Activated naive CD8-positive, alpha-beta T cell treated with anti-CD3 and anti-CD28 coated beads, Interleukin-2, amount 50 U/mL, for 24 hours (primary cell): ENCODE data around the gene SNX14.
"Not testable (repeated sequence)": the region's sequence is repeated elsewhere in the genome, so short reads cannot be mapped to it uniquely, and the experiment has no call there.

Experiments used
- ATAC-seq: fragments of 150-1000 bp; cut with Tn5 transposase; one replicate; pipeline ENCODE4 v1.10.0; 2021
- DNase-seq: peaks from one replicate; pipeline ENCODE4 v3.0.0; 2021
- H3K27ac Mint-ChIP-seq: one replicate; pipeline ENCODE4 v1.8.0; 2021; ENCODE audit warnings: mild to moderate bottlenecking, mixed read lengths
- H3K27me3 Mint-ChIP-seq: one replicate; pipeline ENCODE4 v1.8.0; 2021; ENCODE audit warnings: mixed read lengths
- H3K36me3 Mint-ChIP-seq: one replicate; pipeline ENCODE4 v1.8.0; 2021; ENCODE audit warnings: low read depth, mixed read lengths
- H3K4me1 Mint-ChIP-seq: one replicate; pipeline ENCODE4 v1.8.0; 2021; ENCODE audit warnings: mixed read lengths
- H3K4me3 Mint-ChIP-seq: one replicate; pipeline ENCODE4 v1.8.0; 2021; ENCODE audit warnings: mild to moderate bottlenecking, moderate library complexity, mixed read lengths
- H3K9me3 Mint-ChIP-seq: one replicate; pipeline ENCODE4 v1.8.0; 2021; ENCODE audit warnings: mixed read lengths

SNX14 gene, protein sequence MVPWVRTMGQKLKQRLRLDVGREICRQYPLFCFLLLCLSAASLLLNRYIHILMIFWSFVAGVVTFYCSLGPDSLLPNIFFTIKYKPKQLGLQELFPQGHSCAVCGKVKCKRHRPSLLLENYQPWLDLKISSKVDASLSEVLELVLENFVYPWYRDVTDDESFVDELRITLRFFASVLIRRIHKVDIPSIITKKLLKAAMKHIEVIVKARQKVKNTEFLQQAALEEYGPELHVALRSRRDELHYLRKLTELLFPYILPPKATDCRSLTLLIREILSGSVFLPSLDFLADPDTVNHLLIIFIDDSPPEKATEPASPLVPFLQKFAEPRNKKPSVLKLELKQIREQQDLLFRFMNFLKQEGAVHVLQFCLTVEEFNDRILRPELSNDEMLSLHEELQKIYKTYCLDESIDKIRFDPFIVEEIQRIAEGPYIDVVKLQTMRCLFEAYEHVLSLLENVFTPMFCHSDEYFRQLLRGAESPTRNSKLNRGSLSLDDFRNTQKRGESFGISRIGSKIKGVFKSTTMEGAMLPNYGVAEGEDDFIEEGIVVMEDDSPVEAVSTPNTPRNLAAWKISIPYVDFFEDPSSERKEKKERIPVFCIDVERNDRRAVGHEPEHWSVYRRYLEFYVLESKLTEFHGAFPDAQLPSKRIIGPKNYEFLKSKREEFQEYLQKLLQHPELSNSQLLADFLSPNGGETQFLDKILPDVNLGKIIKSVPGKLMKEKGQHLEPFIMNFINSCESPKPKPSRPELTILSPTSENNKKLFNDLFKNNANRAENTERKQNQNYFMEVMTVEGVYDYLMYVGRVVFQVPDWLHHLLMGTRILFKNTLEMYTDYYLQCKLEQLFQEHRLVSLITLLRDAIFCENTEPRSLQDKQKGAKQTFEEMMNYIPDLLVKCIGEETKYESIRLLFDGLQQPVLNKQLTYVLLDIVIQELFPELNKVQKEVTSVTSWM

DNA sequence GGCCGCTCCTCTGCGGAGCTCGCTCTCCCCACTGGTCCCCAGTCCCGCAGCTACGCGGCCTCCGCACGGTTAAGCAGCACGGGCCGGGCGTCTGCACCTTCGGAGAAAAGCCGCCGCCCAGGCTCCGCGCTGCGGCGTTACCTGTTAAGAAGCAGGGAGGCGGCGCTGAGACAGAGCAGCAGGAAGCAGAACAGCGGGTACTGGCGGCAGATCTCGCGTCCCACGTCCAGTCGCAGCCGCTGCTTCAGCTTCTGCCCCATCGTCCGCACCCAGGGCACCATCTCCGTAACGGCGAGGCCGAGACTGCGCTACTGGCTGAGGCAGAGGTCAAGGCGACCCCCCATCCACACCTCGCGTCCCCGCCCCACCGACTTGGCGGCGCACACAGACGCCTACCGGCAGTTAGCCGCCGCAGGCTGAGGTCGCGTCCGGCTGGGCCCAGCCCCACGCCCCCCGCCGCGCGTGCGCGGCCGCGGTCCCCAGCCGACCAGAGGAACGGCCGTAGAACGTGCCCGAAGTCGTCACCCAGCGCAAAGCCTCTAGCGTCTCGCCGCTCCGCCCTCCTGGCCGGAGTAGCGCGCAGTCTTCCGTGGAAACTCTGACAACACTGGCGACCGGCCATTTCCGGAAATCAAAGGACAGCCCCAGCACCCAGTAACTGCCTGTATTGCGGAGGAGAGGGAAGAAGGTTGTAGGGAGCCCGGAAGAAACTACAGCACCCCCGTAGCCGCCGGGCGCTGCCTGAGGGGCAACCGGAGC, at the start of gene SNX14:
SNX14 (minus strand) TSS at position 421 of the 759 bp plus-strand sequence; CDS start at position 281, 140 bp downstream.
- Mint-ChIP-seq H3K27ac (peak within 1 kb of the TSS; percentile 94), H3K4me1 (peaks cover 51% of the 10 kb centered on the region), H3K36me3 (peaks cover 27% of the 10 kb centered on the region), H3K9me3 (no peaks in the 10 kb centered on the region), H3K4me3 (peak within 1 kb of the TSS; percentile 95), H3K27me3 (no peaks in the 10 kb centered on the region)
- DNase-seq (peak; percentile 86), ATAC-seq (peak; percentile 88)

DNA sequence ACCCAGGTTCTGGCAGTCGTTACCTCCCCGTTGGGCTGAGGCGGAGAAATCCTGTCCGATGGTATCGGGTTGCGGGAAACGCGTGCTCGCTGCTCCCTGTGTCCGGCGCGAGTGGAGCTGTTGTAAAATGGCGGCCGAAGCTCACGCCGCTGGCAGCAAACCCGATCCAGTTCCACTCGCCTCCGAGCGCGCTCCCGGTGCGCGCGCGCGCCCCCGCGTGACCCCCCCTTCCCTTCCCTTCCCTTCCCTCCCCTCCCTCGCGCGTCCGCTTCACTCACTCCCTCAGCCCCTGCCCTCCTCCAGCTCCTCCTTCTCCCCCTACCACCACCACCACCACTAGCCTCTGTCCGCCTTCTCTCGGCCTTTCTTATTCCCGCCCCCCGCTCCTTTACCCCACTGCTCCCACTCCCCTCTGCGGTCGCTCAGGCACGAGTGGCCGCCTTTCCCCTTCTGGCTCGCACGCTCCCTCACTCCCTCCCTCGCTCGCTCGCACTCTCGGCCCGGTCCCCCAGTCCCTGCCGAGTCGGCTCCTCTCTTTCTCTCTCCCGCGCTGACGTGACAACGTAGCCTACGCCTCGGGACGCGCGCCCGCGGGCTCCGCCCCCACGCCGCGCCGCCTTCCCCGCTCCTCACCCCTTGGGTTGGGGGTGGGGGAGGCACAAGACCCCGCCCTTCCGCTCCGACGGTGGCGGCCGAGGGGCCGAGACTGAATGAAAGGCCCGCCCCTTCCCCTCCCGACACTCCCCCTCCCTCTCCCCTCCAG, 49.3 kb upstream of the SNX14 start, which contains the start of gene SYNCRIP:
SYNCRIP (minus strand) TSS at position 113 of the 763 bp plus-strand sequence. CDS start 1,447 bp downstream, outside the sequence.
- peak; percentile 99 for DNase-seq
- Mint-ChIP-seq H3K4me1 (peaks cover 43% of the 10 kb centered on the region), H3K36me3 (peaks cover 44% of the 10 kb centered on the region), H3K27me3 (no peaks in the 10 kb centered on the region), H3K27ac (peak within 1 kb of the TSS; percentile 98), H3K4me3 (peak within 1 kb of the TSS; percentile 96), H3K9me3 (no peaks in the 10 kb centered on the region)
- ATAC-seq = peak; percentile 84

DNA sequence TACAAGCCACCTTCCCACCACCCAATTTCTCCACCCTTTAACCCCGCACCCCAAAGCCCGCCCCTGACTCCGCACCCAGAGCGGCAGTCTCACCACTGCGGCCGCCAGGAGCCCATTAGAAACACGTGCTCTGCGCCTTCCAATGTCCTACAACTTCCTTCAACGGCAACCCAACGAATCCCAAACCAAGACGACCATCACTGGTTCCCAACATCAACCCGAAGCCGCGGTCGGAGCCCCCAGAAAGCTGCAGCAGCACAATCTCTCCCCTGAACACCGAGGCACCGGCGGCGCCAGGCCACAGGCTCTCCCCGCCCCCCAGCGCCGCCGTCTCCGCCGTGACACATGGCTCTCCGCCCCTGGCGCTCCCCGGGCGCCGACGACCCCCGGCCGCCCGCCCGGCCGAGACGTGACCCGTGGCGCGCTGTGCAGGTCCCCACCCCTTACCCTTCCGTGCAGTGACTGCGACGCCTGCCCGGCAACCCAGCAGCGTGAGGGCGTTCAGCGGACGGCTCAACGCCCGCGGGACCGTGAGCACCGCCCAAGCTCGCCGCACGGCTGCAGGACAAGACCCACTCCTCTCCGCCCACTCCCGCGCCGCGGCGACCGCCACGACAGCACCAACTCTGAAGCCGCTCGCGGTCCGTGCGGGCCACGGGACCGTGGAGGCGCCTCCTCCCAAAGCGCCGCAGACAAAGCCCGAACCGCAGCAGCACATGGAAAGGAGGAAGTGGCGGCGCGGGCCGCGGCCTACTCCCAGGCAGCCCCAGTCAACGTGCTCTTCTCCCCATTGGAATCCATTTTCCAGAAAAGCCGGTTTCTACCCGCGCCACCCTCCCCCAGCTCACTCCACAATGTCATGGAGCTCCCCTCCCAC, 48.5 kb upstream of the SNX14 start:
- Mint-ChIP-seq H3K9me3 (no peaks in the 10 kb centered on the region), H3K36me3 (peaks cover 52% of the 10 kb centered on the region), H3K27me3 (no peaks in the 10 kb centered on the region), H3K27ac (peak overlapping the region; percentile 98), H3K4me1 (peaks cover 51% of the 10 kb centered on the region), H3K4me3 (peak overlapping the region; percentile 96)
- ATAC-seq (no peak), DNase-seq (peak; percentile 54)

DNA sequence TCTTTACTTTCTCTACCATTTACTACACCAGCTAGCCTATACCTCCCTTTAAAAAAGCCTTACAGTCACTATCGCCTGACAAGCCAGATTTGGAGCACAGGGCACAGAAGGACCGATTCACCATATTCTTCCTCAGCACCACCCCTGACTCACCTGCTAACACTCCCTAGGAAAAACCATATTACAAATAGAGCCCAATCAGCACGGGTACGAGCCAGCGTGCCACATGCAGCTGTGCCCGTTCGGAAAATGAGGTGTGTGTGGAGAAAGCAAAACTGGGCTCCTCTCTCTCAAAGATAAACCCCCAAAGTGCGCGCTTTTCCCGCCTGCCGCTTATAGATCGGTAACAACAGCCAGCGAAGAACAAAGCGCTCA, 47.9 kb upstream of the SNX14 start:
- no peak for DNase-seq
- H3K27ac Mint-ChIP-seq = peak overlapping the region; percentile 98
- peaks cover 55% of the 10 kb centered on the region for H3K4me1 Mint-ChIP-seq
- ATAC-seq = no peak
- no peaks in the 10 kb centered on the region for H3K27me3 Mint-ChIP-seq
- H3K36me3 Mint-ChIP-seq = peaks cover 59% of the 10 kb centered on the region
- peak overlapping the region; percentile 96 for H3K4me3 Mint-ChIP-seq
- no peaks in the 10 kb centered on the region for H3K9me3 Mint-ChIP-seq

DNA sequence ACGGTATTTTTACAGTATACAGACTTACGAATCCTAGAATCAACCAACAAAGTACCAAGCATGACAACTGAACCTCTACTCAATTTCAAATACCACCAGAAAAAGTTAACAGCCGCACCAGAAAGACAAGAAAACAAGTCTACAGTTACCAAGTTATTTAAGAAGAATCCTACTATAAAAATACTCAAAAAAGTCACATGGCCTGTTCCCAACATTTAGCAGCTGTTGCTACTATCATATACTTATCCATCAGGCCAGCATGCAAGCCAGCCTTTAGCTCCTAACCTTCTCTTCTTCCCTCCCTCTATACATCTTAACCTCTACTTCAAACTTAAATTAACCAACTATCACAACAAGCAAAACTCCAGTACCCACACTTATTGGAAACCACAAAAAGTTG, 47.2 kb upstream of the SNX14 start:
- DNase-seq = no peak

DNA sequence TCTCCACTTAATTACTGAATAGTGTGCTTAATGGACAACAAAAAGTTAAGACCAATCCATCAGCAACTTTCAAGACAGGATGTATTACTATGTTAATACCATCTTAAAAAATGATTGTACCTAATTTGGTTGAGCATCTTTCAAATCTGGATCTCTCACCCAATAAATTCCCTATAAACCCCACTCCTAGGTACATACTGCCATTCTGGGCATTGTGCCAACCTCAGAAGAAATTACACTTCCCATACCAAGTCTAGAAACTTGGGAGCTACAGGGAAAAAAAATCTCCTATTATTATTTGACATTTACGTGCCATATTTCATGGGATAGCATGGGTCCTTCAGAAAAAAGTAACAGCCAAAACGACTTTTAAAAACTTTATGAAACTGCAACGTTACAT, 43.9 kb upstream of the SNX14 start:
- Mint-ChIP-seq H3K36me3 (peaks cover 81% of the 10 kb centered on the region), H3K4me3 (peak overlapping the region; percentile 96), H3K4me1 (peaks cover 58% of the 10 kb centered on the region), H3K27ac (peak overlapping the region; percentile 25), H3K9me3 (no peaks in the 10 kb centered on the region), H3K27me3 (no peaks in the 10 kb centered on the region)
- ATAC-seq (no peak), DNase-seq (no peak)

More for the DNA sequence above, 47.2 kb upstream of the SNX14 start:
- peak overlapping the region; percentile 98 for H3K27ac Mint-ChIP-seq
- no peaks in the 10 kb centered on the region for H3K9me3 Mint-ChIP-seq
- no peaks in the 10 kb centered on the region for H3K27me3 Mint-ChIP-seq
- H3K36me3 Mint-ChIP-seq = peaks cover 62% of the 10 kb centered on the region
- no peak for ATAC-seq
- H3K4me1 Mint-ChIP-seq = peaks cover 57% of the 10 kb centered on the region
- H3K4me3 Mint-ChIP-seq = peak overlapping the region; percentile 96

DNA sequence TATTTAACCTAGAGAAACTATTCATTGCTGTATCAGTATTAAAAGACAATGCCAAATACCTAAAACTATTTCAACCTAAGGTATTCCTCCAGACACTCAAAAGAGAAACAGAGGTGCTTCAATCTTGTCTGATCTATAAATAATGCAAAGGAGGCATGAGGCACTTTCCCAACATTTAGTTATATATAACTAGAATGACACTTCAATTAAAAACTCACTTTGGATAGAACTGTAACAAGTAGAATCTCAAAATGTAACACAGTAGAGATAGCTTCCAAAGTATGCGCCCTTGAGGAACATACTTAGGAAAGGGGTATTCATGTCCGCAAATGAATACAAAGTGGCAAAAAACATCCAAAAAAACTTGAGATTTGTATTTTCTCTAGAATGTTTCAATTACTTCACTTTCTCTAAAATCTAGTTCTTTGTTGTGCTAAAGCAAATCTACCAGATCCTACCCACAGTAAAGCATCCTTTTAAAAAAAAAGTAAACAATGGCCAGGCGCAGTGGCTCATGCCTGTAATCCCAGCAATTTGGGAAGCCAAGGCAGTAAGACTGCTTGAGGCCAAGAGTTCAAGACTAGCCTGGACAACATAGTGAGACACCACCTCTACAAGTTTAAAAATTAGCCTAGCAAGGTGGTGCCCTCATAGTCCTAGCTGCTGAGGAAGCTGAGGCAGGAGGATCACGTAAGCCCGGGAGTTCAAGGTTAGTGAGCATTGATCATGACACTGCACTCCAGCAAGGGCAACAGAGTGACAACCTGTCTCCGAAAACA, 38.7 kb upstream of the SNX14 start:
- H3K27ac Mint-ChIP-seq = no peak overlapping the region
- H3K9me3 Mint-ChIP-seq = no peaks in the 10 kb centered on the region
- H3K4me3 Mint-ChIP-seq = no peak overlapping the region
- H3K36me3 Mint-ChIP-seq = peaks cover 84% of the 10 kb centered on the region
- no peak for ATAC-seq
- peaks cover 56% of the 10 kb centered on the region for H3K4me1 Mint-ChIP-seq
- no peaks in the 10 kb centered on the region for H3K27me3 Mint-ChIP-seq
- no peak for DNase-seq

DNA sequence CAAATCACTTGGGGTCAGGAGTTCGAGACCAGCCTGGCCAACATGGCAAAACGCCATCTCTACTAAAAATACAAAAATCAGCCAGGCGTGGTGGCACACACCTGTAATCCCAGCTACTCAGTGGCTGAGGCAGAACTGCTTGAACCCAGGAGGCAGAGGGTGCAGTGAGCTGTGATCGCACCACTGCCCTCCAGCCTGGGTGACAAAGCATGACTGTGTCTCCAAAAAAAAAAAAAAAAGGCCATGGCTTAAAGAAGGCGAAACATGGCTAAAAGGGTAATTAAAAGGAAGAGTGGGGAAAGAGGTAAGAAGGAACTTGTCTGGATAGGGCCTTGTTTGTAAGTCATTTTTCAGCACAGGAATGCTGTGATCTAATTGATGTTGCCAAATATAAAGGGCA, 37.5 kb upstream of the SNX14 start:
- Mint-ChIP-seq H3K4me1 (peaks cover 53% of the 10 kb centered on the region), H3K27ac (peak overlapping the region; percentile 52), H3K36me3 (peaks cover 82% of the 10 kb centered on the region)
- H3K4me3 Mint-ChIP-seq, H3K9me3 Mint-ChIP-seq, ATAC-seq, H3K27me3 Mint-ChIP-seq, DNase-seq: not testable (repeated sequence)

DNA sequence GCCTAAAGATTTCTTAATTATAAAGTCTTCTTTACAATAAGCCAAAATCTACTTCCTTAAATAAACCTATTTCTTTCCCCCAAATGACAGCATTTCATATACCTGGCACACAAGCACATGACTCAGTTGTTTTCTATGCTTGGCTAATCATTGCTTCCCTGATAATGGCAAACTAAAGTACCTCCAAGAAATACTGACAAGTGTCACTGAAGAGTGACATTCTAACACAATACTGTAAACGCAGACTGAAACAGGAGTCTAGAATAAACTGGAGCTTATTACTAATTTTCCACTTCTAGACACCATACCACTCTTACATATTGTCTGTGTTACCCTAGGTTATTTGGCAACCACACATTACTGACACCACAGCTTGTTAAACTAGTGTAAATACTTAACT, 34.7 kb upstream of the SNX14 start:
- H3K27me3 Mint-ChIP-seq = no peaks in the 10 kb centered on the region
- peaks cover 56% of the 10 kb centered on the region for H3K4me1 Mint-ChIP-seq
- DNase-seq (no peak), ATAC-seq (no peak)
- no peaks in the 10 kb centered on the region for H3K9me3 Mint-ChIP-seq
- H3K27ac Mint-ChIP-seq = peak overlapping the region; percentile 55
- H3K36me3 Mint-ChIP-seq = peaks cover 85% of the 10 kb centered on the region
- H3K4me3 Mint-ChIP-seq = no peak overlapping the region

DNA sequence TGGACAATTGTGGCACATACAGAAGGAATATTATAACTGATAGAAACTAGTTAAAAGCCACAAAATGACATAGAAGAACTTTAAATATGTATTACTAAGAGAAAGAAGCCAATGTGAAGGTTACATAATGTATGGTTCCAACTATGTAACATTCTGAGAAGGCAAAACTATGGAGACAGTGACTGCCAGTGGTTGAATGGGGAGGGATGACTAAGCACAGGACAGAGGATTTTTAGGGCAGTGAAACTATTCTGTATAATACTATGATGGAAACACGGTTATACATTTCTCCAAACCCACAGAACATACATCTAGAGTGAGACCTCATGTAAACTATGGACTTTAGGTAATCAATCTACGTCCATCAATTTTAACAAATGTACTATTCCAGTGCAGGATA, 26.6 kb upstream of the SNX14 start:
- Mint-ChIP-seq H3K27me3 (no peaks in the 10 kb centered on the region), H3K9me3 (no peaks in the 10 kb centered on the region), H3K4me3 (no peak overlapping the region), H3K4me1 (peaks cover 24% of the 10 kb centered on the region), H3K27ac (no peak overlapping the region), H3K36me3 (peaks cover 88% of the 10 kb centered on the region)
- ATAC-seq (peak; percentile 47), DNase-seq (no peak)

DNA sequence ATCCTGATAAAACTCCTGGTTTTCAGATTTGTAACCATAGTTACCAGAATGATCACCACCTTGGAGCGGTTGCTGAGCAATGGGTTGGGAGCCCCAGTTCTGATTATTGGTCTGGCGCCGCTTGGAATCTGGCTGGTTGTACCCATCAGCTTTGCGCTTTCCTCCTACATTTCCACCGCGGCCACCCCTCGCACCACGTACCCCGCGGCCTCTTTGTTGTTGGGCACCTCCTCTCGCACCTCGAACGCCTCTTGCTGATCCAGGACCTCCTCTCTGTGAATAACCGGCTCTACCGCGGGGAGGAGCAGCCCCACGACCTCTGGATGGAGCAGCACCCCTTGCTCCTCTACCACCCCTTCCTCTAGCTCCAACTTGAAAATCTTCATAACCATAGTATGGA, 21.1 kb upstream of the SNX14 start:
- Mint-ChIP-seq H3K4me3 (no peak overlapping the region), H3K27me3 (no peaks in the 10 kb centered on the region), H3K9me3 (no peaks in the 10 kb centered on the region), H3K27ac (peak overlapping the region; percentile 68), H3K4me1 (peaks cover 11% of the 10 kb centered on the region), H3K36me3 (peaks cover 81% of the 10 kb centered on the region)
- ATAC-seq = no peak
- no peak for DNase-seq

DNA sequence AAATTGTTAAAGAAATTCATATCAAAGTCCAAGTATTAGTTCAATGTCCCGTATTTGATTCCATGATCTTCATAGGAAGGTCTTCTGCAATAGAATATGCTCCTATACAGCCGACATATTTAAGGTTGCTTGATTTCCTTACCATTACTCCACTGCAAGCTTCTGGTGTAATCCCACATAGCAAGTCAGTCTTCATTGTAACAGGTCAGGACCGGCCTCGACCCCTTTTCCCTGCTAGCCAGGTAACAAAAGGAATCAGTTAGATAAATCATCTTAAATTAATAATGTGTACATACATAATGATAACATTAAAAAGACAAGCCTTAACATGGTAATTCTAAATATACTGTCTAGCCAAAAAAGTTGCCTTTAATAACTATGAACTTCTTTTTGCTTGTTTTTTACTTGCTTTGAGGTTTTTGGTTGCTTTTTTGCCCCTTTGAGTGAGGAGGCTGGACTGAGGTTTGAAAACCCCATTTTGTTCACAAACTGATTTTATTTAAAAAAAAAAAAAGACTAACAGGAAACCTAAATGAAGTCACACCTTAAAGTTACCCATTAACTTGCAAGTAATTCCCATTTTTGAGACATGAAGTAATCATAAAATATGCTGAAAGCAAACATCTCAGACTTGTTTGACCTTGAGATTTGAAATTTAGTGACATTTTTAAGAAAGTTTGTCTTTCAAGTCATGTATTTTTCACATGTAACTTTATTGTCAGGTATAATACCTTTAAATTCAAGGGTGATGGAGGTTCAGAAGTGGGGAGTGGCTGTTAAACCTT, 19.2 kb upstream of the SNX14 start:
- Mint-ChIP-seq H3K4me1 (peaks cover 9% of the 10 kb centered on the region), H3K27ac (no peak overlapping the region), H3K4me3 (no peak overlapping the region), H3K27me3 (no peaks in the 10 kb centered on the region), H3K36me3 (peaks cover 76% of the 10 kb centered on the region), H3K9me3 (no peaks in the 10 kb centered on the region)
- ATAC-seq (no peak), DNase-seq (no peak)
